ENCODE measurements around the gene SPPL2B. TPM values are rescaled to one million over a fixed set of nuclear protein-coding genes. Genes with fewer than 3 reads are reported as not detected.
"Not testable (repeated sequence)": the region's sequence is repeated elsewhere in the genome, so short reads cannot be mapped to it uniquely, and the experiment has no call there.

The SPPL2B gene
- total and polyA plus RNA-seq, 12 donors: 17.8 to 69.7 (median 21.2) TPM

GRCh38 chr19:2394054-2394441 lies 65.6 kb downstream of the SPPL2B start:
- DNase-seq (no peak), ATAC-seq (no peak)
- peaks cover 0 to 5% (median 0%) of the 10 kb centered on the region in 9 donors for H3K4me1 ChIP-seq
- intact Hi-C loops (cut with DNase I): loop anchor here in 7 of 10 donors (5.0 to 10.0 kb wide), 8 partner anchors 109 to 239 kb away; partner anchors contain the start of genes PLEKHJ1 (in 5 of the 7), SF3A2 (in 5 of the 7), AP3D1 (in 2 of the 7) and PEAK3 (in 1 of the 7)
- H3K27me3 ChIP-seq: peaks cover 0 to 17% (median 3%) of the 10 kb centered on the region in 7 donors
- peak overlapping the region in 2 of 10 donors; percentile 4 to 60 for H3K27ac ChIP-seq
- H3K36me3 ChIP-seq: no peaks in the 10 kb centered on the region
- no peaks in the 10 kb centered on the region for H3K9me3 ChIP-seq
- no peak for TF ChIP-seq CTCF (IDR thresholded peaks at IDR 0.05)
- WGBS, 2 donors: 77 to 79% methylated on average over 8 of the region's 8 CpGs
- peak overlapping the region in 1 of 10 donors; percentile 35 for H3K4me3 ChIP-seq

GRCh38 chr19:2394442-2395292 lies 66.2 kb downstream of the SPPL2B start:
- ATAC-seq (peak in 3 of 8 donors; percentile 25 to 55 (median 42)), DNase-seq (no peak)
- intact Hi-C loops (cut with DNase I): loop anchor here in 7 of 10 donors (5.0 to 10.0 kb wide), 8 partner anchors 110 to 240 kb away; partner anchors contain the start of genes PLEKHJ1 (in 5 of the 7), SF3A2 (in 5 of the 7), AP3D1 (in 2 of the 7) and PEAK3 (in 1 of the 7)
- H3K36me3 ChIP-seq: no peaks in the 10 kb centered on the region
- H3K27me3 ChIP-seq: peaks cover 0 to 17% (median 3%) of the 10 kb centered on the region in 7 donors
- WGBS, 2 donors: 67 to 78% methylated on average over 27 of the region's 27 CpGs
- peaks cover 0 to 5% (median 0%) of the 10 kb centered on the region in 9 donors for H3K4me1 ChIP-seq
- no peak for TF ChIP-seq CTCF (IDR thresholded peaks at IDR 0.05)
- peak overlapping the region in 2 of 10 donors; percentile 14 to 35 for H3K4me3 ChIP-seq
- H3K27ac ChIP-seq: peak overlapping the region in 1 of 10 donors; percentile 60
- no peaks in the 10 kb centered on the region for H3K9me3 ChIP-seq

GRCh38 chr19:2395293-2395829 lies 66.9 kb downstream of the SPPL2B start:
- DNase-seq, H3K9me3 ChIP-seq, H3K27ac ChIP-seq, H3K4me1 ChIP-seq, H3K36me3 ChIP-seq, H3K4me3 ChIP-seq, ATAC-seq: not testable (repeated sequence)
- H3K27me3 ChIP-seq: peaks cover 0 to 17% (median 3%) of the 10 kb centered on the region in 7 donors
- WGBS, 2 donors: 81 to 92% methylated on average over 18 of the region's 18 CpGs
- intact Hi-C loops (cut with DNase I): loop anchor here in 6 of 10 donors (10.0 kb wide), 4 partner anchors 111 to 241 kb away; partner anchors contain the start of genes AP3D1 (in 2 of the 6), PLEKHJ1 (in 2 of the 6), SF3A2 (in 2 of the 6) and PEAK3 (in 1 of the 6)

GRCh38 chr19:2397173-2397572 lies 68.7 kb downstream of the SPPL2B start:
- DNase-seq, H3K36me3 ChIP-seq, H3K9me3 ChIP-seq, H3K27ac ChIP-seq, H3K4me3 ChIP-seq, ATAC-seq, H3K4me1 ChIP-seq: not testable (repeated sequence)
- intact Hi-C loops (cut with DNase I): loop anchor here in 6 of 10 donors (10.0 kb wide), 4 partner anchors 112 to 242 kb away; partner anchors contain the start of genes AP3D1 (in 2 of the 6), PLEKHJ1 (in 2 of the 6), SF3A2 (in 2 of the 6) and PEAK3 (in 1 of the 6)
- peaks cover 0 to 17% (median 3%) of the 10 kb centered on the region in 7 donors for H3K27me3 ChIP-seq
- WGBS, 2 donors: 90 to 97% methylated on average over 7 of the region's 7 CpGs
